Activated CD8-positive, alpha-beta memory T cell treated with anti-CD3 and anti-CD28 coated beads, Interleukin-2, amount 50 U/mL, for 4 hours (primary cell): ENCODE results near the gene CRELD1.

Source experiments
- DNase-seq: peaks from one replicate; pipeline ENCODE4 v3.0.0-alpha.2; 2020

CRELD1 gene

DNA sequence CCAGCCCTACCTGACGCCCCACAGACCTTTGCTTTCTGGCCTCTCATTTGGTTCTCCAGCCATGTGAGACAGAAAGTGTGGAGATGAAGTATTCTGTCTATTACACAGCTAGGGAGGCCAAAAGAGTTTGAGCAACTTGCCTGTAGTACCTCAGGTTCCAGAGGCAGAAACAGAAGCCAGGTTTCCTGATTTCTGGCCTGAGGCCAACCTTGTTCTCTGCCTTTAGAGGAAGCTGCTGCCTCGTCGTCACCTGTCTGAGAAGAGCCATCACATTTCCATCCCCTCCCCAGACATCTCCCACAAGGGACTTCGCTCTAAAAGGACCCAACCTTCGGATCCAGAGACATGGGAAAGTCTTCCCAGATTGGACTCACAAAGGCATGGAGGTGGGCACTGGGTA lies 27.2 kb upstream of the CRELD1 start:
- no peak for DNase-seq

DNA sequence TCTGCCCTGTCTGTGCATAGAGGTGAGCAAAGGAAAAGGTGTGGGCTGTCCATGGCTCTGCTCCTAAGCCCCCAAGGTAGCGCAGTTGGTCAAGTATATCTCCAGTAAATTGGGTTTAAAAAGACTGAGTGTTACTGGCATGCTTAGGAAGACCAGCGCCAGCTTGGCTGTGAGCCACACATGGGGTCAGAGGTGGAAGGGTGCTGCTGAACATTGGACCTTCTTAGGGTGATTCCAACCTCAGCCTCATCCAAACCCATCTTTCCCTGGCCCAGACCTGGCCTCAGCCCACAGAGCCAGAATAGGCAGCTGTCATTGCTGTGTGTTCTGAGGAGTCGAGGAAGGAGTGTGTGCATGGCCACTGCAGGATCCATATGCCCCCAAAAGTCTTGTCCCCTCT lies 25.3 kb upstream of the CRELD1 start:
- no peak for DNase-seq

DNA sequence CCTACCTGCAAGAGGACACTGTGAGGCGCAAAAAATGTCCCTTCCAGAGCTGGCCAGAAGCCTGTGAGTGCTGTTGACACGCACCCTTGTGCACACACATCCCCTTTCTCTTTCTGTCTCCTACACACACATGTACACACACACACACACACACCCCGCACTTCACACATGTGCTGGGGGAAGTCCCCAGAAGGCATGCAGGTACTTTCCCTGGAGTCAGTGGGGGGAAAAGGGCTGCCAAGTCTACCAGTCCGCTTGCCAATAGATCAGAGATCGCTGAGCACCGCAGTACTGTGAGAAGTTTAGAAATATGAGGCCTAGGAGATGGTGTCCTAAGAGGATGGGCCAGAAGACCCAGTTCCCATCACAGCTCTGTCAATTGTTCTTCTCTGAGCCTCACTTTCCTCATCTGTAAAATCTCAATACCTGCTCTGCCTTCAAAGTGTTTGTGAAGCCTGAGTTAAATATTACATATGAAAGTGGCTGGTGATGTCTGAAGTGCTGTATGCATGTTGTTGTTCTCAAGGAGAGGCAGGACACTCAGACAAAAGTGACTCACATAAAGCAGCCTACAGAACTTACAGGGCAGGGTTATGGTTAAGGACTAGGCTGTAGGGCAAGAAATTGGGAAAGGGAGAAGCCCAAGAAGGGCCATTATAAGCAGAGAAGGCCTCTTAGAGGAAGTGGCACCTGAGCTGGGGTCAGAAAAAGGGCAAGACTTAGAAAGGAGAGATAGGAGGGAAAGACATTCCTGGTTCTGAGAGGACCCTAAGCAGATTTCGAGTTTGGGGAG lies 24.2 kb upstream of the CRELD1 start:
- DNase-seq = no peak

DNA sequence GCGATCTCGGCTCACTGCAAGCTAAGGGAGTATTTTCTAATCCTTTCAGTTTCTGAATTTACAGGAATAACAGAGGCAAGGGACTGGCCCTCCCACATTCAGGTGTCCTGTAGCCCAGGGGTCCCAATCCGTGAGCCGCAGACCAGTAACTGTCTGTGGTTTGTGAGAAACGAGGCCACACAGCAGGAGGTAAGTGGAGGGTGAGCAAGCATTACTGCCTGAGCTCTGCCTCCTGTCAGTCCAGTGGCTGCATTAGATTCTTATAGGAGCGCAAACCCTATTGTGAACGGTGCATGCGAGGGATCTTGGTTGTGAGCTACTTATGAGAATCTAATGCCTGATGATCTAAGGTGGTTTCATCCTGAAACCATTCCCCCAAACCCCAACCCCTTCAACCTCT lies 21.8 kb upstream of the CRELD1 start:
- no peak for DNase-seq

DNA sequence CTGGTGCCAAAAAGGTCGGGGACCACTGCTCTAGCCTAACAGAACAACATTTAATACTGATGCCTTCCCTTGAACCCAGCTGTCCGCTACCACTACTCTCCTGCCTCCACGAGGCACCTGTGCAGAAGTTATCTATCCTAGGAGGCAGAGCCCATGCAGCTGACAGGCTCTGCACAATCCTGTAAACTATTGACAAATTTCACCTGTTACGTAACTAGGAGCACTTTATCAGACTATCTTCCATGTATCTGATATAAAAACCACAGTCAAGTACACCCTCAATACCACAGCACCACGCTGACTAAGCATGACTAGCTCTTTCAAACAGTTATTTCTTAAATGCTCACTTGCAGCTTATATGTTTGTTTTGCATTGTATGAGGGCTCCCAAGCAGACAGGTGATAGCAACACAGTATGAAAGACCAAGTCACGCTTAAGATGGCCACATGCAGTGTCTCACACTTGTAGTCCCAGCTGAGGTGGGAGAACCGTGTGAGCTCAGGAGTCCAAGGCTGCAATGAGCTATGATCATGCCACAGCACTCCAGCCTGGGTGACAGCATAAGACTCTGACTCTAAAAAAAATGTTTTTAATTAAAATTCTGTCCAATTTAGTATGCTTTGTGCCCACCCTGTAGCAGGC lies 21.2 kb upstream of the CRELD1 start:
- DNase-seq = no peak

DNA sequence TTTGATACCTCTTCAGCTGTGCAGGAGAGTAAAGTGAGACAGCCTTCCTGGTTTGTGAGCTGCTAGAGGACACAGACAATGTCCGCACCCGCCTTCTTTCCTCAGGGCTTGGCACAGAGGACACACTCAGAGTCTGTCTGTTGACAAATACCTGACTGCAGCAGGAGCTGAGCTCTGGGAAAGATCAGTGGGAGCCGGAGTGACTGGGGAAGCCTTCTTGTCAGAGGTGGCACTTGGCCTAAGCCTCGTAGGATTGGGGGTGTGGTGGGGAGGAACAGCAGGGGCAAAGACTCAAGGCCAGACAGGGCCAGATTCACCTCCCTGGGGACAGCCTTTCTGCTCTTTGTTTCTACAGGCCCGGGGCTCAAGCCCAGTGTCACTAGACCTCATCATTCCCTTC lies 20.0 kb upstream of the CRELD1 start:
- no peak for DNase-seq

DNA sequence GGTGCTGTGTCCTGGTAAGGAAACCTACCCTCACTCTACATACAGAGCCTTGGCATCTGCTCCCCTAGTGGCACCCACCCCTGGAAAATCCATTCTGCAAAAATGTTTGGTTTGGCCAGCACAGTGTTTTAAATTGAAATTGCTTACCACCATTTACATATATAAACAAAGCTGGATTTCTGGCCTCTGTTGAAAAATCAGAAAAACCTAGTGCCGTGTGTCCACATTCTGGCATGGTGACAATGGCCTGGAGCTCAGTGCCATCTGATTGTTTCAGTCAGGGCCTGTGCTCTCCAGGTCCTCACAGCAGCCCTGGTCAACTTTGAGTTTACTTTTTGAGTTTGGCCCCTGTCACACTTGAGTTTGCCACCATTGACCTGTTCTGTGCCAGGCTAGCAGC lies 19.6 kb upstream of the CRELD1 start:
- no peak for DNase-seq

DNA sequence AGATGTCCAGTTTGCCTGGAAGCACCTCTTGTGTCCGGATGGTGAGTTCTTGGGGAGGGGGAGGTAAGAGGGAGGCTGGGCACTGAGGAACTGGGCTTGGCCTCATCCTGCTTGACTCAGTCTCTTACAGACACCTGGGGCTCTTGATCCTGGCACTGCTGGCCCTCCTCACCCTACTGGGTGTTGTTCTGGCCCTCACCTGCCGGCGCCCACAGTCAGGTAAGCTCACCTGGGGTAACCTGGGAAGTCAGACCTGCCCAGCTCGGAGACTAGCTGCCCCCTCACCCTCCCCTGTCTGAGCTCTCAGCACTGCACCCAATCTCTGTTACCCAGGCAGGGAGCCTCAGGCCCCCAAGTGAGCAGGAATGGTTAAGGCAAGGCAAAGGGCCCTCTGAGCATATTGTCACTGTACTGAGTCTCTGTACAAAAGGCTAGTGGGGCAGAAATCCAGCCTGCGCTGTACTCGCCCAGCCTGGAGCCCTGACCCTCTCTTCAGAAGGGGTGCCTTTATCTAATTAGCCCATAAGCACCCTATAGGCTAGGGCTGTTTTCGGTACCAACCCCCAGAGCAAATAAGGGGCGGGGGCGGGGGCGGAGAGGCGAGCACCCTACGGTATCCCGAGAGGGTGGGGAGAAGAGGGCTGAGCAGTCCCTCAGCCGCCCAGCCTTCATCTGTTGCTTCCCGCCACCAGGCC lies 18.9 kb upstream of the CRELD1 start:
- DNase-seq = no peak

DNA sequence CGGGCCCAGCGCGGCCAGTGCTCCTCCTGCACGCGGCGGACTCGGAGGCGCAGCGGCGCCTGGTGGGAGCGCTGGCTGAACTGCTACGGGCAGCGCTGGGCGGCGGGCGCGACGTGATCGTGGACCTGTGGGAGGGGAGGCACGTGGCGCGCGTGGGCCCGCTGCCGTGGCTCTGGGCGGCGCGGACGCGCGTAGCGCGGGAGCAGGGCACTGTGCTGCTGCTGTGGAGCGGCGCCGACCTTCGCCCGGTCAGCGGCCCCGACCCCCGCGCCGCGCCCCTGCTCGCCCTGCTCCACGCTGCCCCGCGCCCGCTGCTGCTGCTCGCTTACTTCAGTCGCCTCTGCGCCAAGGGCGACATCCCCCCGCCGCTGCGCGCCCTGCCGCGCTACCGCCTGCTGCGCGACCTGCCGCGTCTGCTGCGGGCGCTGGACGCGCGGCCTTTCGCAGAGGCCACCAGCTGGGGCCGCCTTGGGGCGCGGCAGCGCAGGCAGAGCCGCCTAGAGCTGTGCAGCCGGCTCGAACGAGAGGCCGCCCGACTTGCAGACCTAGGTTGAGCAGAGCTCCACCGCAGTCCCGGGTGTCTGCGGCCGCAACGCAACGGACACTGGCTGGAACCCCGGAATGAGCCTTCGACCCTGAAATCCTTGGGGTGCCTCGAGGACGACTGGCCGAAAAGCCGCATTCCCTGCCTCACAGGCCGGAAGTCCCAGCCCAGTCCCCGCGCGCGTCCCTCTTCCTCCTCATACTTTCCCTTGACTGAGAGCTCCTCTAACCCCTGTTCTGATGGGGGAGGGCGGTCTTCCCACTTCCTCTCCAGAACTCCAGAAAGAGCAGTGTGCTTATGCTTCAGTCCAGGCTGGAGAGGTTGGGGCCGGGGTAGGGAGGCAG lies 18.1 kb upstream of the CRELD1 start:
- DNase-seq = peak; percentile 37

DNA sequence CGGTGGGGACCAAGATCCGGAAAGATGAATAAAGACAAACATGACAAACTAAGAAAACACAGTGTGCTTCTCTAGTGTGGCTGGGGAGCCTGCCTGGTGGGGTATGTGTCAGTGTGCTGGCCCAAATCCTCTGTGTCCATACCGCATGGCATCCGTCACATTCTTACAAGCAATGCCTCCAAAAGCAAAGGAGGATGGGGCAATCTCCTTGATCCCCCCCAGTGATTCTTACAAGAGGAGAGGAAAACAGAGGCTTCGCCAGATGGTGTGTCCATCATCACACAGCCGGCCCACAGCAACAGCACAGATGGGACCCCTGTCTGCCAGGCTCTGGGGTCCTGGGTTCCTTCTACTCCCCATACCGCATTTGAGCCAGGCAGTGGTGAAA lies 17.3 kb upstream of the CRELD1 start:
- DNase-seq = no peak

DNA sequence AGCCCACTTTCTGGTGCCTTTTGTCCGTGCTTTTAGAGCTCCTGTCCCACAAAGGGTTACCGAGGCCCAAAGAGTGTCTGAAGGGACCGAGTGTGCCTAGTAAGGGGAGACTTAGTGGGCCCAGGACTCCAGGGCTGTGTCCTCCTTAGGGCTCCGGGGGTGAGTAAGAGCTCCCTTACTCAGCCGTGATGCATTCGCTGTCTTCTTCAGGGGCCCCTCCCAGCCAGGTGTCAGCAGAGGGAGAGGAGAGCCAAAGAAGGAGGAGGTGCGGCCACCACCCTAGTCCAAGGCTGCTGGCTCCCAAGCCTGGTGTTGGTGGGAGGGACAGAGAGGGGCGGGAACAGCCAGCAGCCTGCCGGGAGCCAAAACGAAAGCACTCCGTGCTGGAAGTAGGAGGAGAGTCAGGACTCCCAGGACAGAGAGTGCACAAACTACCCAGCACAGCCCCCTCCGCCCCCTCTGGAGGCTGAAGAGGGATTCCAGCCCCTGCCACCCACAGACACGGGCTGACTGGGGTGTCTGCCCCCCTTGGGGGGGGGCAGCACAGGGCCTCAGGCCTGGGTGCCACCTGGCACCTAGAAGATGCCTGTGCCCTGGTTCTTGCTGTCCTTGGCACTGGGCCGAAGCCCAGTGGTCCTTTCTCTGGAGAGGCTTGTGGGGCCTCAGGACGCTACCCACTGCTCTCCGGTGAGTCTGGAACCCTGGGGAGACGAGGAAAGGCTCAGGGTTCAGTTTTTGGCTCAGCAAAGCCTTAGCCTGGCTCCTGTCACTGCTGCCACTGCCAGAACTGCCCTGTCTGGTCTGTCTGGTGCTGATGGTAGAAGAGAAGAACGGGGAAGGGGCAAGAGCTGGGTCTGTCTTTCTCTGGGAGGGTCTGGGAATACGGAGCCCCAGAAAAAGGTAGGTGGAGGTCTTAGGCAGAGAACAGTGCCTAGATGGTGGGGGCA lies 16.6 kb upstream of the CRELD1 start, which contains the start of gene IL17RC:
Gene IL17RC (plus strand): TSS at position 365 of the 947 bp plus-strand sequence. CDS start 218 bp downstream, at position 583.
- DNase-seq = peak; percentile 54

DNA sequence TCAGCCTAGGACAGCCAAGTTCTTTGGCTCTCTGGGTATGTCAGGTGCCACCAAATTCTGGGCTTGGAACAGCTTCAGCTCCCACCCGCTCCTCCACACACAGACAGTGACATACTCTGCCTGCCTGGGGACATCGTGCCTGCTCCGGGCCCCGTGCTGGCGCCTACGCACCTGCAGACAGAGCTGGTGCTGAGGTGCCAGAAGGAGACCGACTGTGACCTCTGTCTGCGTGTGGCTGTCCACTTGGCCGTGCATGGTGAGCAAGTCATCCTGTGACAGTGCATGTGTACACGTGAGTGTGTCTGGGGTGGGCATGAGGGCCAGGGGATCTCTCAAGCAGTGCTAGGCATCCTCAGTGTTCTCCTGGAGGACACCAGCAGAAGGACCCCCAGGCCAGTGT lies 15.8 kb upstream of the CRELD1 start:
- DNase-seq = no peak

DNA sequence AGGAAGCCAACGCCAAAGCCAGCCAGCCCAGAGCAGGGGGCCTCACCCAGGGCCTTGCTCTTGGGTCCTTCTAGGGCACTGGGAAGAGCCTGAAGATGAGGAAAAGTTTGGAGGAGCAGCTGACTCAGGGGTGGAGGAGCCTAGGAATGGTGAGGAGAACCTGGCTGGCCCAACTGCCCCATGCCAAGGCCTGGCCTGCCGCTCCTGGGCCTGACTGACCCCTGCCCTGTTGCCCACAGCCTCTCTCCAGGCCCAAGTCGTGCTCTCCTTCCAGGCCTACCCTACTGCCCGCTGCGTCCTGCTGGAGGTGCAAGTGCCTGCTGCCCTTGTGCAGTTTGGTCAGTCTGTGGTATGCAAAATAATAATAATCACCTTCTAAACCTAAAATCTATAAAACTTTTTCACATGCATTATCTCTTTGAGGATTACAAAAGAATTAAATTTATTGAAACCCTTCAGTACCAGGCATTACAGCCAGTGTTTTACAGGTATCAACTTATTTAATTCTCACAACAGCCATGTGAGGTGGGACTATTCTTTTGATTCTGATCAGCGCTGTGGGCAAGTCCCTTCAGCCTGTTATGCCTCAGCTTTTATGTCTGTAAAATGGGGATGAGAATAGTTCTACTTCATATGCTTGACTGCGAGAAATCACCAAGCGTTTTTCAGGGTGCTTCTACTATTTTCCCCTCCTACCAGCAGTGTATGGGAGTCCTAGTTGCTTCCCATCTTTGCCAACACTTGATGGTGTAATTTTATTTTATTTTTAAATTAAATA lies 15.2 kb upstream of the CRELD1 start:
- DNase-seq = no peak

DNA sequence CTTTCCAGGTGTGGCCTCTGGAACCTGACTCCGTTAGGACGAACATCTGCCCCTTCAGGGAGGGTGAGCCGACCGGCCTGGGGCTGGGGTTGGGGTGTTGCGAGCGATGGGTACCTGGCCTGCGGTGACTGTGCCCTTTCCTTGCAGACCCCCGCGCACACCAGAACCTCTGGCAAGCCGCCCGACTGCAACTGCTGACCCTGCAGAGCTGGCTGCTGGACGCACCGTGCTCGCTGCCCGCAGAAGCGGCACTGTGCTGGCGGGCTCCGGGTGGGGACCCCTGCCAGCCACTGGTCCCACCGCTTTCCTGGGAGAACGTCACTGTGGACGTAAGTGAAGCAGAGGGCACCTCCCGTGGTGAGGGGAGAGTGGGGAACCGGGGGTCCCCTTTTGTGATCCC lies 5.5 kb upstream of the CRELD1 start:
- DNase-seq = no peak

DNA sequence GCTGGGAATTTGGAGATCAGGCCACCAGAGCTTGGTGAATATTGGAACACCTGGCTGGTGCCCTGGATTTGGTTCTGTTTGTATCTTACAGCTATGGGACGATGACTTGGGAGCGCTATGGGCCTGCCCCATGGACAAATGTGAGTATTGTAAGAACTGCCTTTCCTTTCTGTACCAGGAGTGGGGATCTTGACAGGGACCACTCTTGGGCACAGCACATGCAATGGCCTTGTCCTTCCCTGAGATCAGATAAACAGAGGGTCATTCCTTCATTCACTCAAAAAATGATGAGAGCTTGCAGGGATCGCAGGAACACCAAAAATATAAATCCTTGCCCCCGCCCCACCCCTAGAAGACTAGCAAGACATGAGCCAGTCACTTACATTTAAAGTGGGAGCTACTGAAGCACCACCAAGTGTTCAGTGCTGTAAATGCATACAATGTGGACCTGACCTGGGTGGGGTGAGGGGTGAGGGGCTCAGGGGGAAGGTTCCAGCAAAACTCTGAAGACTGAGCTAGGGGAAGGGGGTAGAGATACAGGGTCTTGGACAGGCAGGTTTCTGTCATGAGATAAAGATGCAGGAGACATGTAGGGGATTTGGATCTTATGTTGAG lies 2.7 kb upstream of the CRELD1 start:
- no peak for DNase-seq

DNA sequence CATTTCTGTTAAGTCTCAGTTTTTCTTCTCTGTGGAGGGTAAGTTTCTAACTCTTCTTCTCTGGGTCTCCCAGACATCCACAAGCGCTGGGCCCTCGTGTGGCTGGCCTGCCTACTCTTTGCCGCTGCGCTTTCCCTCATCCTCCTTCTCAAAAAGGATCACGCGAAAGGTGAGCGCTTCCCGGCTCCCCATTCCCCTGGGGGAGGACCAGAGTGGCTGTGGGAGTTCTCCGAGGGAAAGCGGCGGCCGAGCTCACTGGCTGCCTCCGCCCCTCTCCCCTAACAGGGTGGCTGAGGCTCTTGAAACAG lies 1.1 kb upstream of the CRELD1 start:
- no peak for DNase-seq

DNA sequence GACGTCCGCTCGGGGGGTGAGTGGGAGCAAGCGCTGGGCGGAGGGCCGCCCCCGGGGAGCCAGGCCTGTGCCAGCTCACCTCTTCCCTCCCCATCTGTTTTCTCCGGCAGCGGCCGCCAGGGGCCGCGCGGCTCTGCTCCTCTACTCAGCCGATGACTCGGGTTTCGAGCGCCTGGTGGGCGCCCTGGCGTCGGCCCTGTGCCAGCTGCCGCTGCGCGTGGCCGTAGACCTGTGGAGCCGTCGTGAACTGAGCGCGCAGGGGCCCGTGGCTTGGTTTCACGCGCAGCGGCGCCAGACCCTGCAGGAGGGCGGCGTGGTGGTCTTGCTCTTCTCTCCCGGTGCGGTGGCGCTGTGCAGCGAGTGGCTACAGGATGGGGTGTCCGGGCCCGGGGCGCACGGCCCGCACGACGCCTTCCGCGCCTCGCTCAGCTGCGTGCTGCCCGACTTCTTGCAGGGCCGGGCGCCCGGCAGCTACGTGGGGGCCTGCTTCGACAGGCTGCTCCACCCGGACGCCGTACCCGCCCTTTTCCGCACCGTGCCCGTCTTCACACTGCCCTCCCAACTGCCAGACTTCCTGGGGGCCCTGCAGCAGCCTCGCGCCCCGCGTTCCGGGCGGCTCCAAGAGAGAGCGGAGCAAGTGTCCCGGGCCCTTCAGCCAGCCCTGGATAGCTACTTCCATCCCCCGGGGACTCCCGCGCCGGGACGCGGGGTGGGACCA lies 632 bp upstream of the CRELD1 start:
- peak; percentile 91 for DNase-seq

DNA sequence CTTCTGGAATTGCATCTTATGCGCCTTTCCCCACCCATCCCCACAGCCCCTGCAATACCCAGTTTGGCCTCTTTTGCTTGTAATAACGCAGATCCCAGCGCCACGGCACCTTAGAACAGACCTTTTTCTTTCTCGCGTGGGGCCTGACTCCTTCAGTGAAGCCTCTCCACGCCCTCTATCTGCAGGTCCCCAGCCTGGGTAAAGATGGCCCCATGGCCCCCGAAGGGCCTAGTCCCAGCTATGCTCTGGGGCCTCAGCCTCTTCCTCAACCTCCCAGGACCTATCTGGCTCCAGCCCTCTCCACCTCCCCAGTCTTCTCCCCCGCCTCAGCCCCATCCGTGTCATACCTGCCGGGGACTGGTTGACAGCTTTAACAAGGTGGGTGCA lies 594 bp downstream of the CRELD1 start:
- peak; percentile 41 for DNase-seq

DNA sequence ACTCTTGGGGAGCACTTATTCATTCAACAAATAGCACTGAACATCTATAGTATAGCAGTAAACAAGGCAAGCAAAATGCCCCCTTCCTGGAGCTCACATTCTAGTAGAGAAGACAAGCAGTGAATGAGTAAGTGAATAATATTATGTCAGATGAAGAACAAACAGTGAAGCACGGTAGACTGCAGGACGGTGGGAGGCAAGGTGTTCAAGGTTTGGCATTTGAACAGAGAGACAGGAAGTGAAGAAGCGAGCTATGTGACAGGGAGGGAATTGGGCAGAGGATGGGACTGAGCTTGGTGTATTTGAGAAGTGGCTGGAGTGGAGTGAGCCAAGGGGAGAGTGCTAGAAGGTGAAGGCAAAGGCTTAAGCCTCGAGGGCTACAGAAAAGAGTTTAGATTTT lies 1.4 kb downstream of the CRELD1 start:
- no peak for DNase-seq

DNA sequence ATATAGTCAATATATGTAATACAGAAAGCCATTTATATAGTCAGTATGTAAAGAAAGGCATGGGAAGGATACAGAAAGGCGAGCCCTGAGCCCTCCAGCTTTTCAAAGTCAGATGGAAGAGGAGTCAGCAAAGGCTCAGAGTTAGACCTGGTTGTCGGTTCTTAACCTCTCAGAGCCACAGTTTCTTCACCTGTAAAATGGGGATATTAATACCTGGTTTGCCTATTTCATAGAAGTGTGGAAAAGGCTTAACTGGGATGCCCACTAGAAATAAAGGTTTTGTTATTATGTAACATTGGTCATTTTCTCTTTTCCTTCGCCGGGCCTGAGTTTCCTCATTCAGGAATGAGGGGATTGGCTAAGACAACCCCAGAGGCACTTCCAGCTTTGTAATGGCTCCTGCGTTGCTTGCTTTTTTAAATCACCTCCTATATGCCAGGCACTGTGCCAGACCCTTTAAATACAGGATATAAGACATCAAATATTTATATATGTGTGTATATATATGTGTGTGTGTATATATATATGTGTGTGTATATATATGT lies 2.4 kb downstream of the CRELD1 start:
- no peak for DNase-seq
